Measurements from ENCODE around the gene VSNL1. TPM values are rescaled to one million over a fixed set of nuclear protein-coding genes. Genes with fewer than 3 reads are reported as not detected.
"Not testable (repeated sequence)": the region's sequence is repeated elsewhere in the genome, so short reads cannot be mapped to it uniquely, and the experiment has no call there.

Gene VSNL1
- polyA plus RNA-seq, 1 donor, result 7.0 TPM

- DNase-seq, result no peak
Observed at GRCh38 chr2:17542471-17542870, 2.0 kb downstream of the VSNL1 start.

GRCh38 chr2:17543131-17543660 lies 2.7 kb downstream of the VSNL1 start:
- DNase-seq, result no peak

DNA sequence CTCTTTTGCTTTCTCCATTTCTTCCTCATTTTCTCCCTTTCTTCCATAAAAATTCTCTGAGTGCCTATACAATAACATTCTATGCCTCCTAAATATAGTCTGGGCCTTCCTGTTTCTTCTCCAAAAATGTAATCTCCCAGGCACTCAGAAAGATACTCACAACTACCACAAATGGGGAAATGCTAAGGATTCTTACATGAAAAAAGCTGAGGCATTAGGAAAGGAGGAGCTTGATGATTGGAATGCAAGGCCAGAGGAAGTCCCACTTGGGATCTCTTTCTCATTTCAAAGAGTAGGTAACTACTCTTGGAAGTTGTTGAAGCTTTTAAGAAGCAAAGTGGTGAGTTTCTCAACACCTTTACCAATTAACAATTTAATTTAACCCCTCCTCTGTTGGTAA lies 3.4 kb downstream of the VSNL1 start:
- no peak for DNase-seq

DNA sequence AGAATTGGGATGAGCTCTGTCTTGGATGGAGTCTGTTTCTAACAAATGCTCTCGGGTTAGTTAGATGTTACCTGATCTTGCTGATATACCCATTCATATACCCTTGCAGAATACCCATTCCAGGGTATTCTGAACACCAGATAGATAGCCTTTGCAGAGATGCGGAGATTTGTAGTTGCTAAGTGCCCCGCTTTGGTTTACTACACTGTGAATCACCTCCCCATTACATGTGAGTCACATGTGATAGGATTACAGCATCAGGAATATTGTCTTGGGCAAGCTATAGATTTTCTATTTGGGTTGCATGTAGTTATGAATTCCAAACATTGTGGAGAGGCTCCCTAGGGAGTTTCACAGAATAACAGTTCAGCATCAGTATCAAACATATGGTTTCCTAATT lies 3.8 kb downstream of the VSNL1 start:
- DNase-seq, result no peak

DNA sequence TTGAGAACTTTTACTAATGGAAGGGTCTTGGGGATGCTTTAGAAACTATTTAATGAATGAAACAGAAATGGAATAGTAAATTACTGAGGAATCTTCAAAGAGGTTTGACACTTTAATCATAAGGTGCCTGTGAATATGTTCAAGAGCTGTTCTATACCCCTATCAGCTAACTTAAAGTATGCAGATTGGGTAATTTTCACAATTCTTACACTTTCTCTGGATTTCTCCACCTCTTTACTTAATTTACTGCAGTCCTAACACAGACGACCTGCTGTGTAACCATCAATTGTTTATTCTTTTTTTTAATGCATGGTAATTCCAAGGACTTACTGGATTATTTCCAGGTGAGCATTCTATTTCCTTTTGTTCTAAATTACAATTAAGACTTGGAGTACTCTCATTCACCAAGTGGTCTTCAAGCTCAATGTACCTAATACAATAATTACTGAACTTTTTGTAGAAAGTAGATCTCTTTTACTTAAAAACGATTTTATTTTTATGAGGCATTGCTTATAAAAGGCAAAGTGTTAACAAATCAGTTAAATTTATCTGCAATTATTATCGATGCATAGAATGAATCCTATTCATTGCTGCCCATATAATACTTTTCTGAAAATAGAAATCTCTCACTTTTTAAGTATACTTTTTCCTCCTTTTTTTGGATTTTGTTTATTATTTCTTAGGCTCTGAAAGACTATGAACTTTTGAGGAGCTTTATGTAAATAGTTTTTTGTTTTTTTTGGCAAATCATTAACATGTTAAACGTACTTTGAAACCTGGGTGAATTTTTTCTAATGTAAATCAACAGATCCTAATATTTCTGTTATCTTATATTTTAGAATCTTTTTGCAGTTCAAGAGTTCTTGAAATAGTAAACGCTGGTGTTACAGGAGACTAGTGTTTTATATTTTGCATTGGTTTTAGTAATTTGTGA lies 5.5 kb downstream of the VSNL1 start:
- DNase-seq, result no peak

GRCh38 chr2:17547237-17547636 lies 6.7 kb downstream of the VSNL1 start:
- no peak for DNase-seq

- no peak for DNase-seq
Observed at GRCh38 chr2:17547737-17548136, 7.2 kb downstream of the VSNL1 start.

- DNase-seq, result no peak
Observed at GRCh38 chr2:17550907-17551306, 10.4 kb downstream of the VSNL1 start.

- DNase-seq, result no peak
Observed at GRCh38 chr2:17555150-17555549, 14.7 kb downstream of the VSNL1 start.

- no peak for DNase-seq
Observed at GRCh38 chr2:17557596-17557995, 17.1 kb downstream of the VSNL1 start.

GRCh38 chr2:17558053-17558452 lies 17.6 kb downstream of the VSNL1 start:
- no peak for DNase-seq

DNA sequence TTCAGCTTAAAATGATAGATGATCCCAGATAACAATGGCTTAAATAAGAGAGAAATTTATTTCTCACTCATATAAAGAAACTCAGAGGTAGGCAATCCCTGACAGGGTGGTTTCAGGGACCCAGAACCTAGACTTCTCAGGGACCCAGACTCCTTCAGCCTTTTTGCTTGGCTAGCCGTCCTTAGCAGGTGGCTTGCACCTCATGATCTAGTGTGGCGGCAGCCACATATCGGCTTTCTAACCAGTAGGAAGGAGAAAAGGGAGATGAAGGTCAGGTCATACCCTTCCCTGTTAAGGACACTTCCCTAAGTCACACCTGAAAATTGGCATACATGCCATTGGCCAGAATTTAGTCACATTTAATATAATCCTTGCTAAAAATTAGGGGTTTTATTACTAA lies 18.4 kb downstream of the VSNL1 start:
- DNase-seq, result no peak

DNA sequence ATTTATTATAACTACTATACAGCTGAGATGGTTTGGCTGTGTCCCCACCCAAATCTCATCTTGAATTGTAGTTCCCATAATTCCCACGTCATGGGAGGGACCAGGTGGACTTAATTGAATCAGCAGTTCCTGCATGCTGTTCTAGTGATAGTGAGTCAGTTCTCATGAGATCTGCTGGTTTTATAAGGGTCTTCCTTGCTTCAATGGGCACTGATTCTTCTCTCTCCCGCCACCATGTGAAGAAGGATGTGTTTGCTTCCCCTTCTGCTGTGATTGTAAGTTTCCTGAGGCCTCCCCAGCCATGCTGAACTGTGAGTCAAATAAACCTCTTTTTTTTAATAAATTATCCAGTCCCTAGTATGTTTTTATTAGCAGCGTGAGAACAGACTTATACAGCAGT lies 25.2 kb downstream of the VSNL1 start:
- not testable (repeated sequence) for DNase-seq

DNA sequence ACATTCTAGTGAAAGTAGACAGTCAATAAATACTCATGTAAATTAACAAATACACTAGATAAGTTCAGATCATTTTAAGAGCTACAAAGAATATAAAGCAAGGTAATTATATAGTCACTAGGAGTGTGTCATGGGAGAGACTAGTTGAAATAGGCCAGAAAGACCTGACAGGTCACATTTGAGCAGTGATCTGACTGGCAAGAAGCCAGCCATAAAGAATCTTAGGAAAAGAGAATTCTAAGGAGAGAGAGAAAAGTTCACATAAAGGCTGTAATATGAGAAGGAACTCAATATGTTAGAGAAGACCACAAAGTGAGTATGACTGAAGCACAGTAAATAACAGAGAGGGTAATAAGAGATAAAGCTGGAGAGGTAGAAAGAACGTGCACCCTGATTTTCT lies 31.2 kb downstream of the VSNL1 start:
- no peak for DNase-seq

DNA sequence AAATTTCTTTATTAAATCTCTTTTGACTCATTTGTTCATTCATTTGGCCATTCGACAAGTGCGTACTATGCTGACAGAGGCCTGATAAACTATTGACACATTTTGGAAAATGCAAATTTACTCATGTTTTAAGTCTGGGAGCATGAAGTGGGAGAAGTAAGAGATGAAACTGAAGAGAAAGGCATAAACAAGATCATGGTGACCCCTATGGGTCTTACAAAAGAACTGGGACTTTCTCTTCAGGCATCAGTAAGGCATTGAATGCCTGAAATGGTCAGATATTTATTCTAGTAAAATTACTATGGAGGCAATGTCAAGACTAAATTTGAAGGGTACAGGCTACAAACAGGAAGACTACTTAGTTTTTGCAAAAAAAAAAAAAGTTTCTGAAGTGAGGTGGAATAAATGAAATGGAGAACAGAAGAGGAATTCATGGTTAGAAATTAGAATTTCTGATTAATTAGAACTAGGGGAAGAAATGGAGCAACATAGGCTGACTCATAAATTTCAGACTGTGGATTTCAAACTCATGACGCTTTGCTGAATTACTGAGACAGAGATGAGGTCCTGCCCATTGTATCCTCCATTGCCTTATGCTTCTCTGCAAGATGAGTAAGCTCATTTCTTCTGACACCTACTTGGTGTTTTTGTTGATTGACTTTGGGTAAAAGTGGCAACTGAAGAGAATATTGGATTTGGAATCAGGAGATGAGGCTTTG lies 32.7 kb downstream of the VSNL1 start:
- no peak for DNase-seq

DNA sequence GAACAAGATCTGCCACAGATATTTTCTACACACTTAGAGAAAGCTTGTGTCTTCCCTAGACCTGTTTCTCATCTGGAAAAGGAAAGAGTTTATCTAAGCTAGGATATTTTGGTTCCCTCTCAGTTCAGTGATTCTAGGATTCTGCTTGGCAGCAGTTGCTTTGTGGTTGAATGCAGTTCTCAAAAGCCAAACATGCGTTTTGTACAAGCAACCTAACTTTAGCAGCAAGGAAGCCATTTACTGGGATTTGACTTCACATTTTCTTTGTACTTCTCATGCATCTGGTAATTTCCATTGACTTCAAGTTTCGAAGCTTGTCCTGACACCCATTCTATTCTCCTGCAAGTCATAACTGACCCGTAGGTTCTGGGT lies 33.3 kb downstream of the VSNL1 start:
- DNase-seq, result no peak

- no peak for DNase-seq
Observed at GRCh38 chr2:17574406-17575073, 34.0 kb downstream of the VSNL1 start.

- no peak for DNase-seq
Observed at GRCh38 chr2:17576802-17577201, 36.3 kb downstream of the VSNL1 start.

DNA sequence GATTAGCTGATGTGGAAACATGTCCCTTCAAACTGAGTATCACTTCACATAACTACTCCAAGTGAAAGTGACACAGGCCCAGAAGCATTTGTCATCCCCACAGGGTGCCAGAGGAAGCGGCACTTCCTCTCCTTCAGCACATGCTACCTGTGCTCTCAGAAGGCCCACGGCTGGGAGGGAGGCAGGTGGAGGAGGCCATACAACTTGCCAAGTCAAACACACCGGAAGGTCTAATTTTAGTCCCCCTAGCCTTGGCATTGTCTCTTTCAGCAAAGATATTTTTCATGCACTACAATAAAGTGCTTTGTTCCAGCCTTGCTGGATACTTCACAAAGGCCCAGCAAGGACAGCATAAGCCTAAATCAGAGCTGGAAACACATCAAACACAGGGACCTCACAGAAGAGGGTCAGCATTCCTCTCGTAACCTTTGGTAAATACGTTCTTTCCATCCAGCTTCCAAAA lies 38.0 kb downstream of the VSNL1 start:
- no peak for DNase-seq

- no peak for DNase-seq
Observed at GRCh38 chr2:17579605-17580318, 39.3 kb downstream of the VSNL1 start.

DNA sequence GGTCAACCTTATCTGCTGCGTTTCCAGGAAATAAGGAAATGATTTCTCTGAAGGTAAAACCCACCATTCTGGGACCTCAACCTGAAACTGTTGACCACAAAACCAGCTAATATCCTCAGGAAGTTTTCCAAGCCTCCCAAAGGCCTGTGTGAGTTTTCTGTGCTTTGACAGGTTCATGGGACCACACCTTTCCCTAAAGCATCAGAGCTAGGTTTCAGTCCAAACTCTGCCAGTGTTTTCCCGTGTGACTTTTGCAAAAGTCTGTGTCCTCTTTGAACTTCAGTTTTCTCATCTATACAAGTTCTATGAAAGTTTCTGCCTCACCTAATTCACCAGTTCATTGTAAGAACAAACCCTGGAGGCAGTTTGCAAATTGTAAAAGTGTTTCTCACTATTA lies 39.8 kb downstream of the VSNL1 start:
- DNase-seq, result no peak

GRCh38 chr2:17581831-17582230 lies 41.3 kb downstream of the VSNL1 start:
- DNase-seq, result no peak

All from hindlimb muscle (tissue), 1 donor.